CD4-positive, alpha-beta T cell treated with Interleukin-15 for 1 hour (primary cell): ENCODE data around the gene EID2B.

Source experiments
- DNase-seq: peaks from one replicate; pipeline ENCODE4 v3.0.0-alpha.2; 2020

The EID2B gene

GRCh38 chr19:39525205-39525604, 7.4 kb downstream of the EID2B start:
- DNase-seq = no peak

GRCh38 chr19:39524495-39524894, 8.2 kb downstream of the EID2B start:
- peak; percentile 39 for DNase-seq

GRCh38 chr19:39520541-39521484, 11.8 kb downstream of the EID2B start:
- DNase-seq = no peak

GRCh38 chr19:39518975-39519374, 13.7 kb downstream of the EID2B start:
- DNase-seq = no peak

GRCh38 chr19:39518458-39518857, 14.2 kb downstream of the EID2B start:
- no peak for DNase-seq

- no peak for DNase-seq
These were observed 15.2 kb downstream of the EID2B start for GRCh38 chr19:39517432-39517831.

GRCh38 chr19:39516270-39516669, 16.4 kb downstream of the EID2B start:
- no peak for DNase-seq

GRCh38 chr19:39515551-39516191, 17.0 kb downstream of the EID2B start:
- DNase-seq = no peak

- no peak for DNase-seq
These were observed 17.7 kb downstream of the EID2B start, which contains the start of gene SELENOV for GRCh38 chr19:39514840-39515550. Gene SELENOV (plus strand): TSS chr19:39515139. CDS start chr19:39515213, 74 bp downstream.

GRCh38 chr19:39512988-39513387, 19.7 kb downstream of the EID2B start:
- no peak for DNase-seq

GRCh38 chr19:39509233-39509632, 23.4 kb downstream of the EID2B start:
- DNase-seq = no peak

GRCh38 chr19:39508629-39509028, 24.0 kb downstream of the EID2B start:
- no peak for DNase-seq

GRCh38 chr19:39507715-39508364, 24.8 kb downstream of the EID2B start:
- no peak for DNase-seq

GRCh38 chr19:39506944-39507714, 25.5 kb downstream of the EID2B start:
- peak; percentile 55 for DNase-seq

- no peak for DNase-seq
These were observed 26.1 kb downstream of the EID2B start for GRCh38 chr19:39506598-39506943.

- peak; percentile 79 for DNase-seq
These were observed 29.8 kb downstream of the EID2B start for GRCh38 chr19:39502640-39503417.

- DNase-seq = no peak
These were observed 31.3 kb downstream of the EID2B start for GRCh38 chr19:39501340-39501739.

GRCh38 chr19:39500543-39500942, 32.1 kb downstream of the EID2B start:
- DNase-seq = no peak

- no peak for DNase-seq
These were observed 32.7 kb downstream of the EID2B start for GRCh38 chr19:39499932-39500331.

- DNase-seq = no peak
These were observed 33.6 kb downstream of the EID2B start, which contains the start of gene DLL3 for GRCh38 chr19:39498798-39499642. Gene DLL3 (plus strand): TSS chr19:39498947. CDS start chr19:39498975, 28 bp downstream.
